ENCODE results near the gene DNAAF5.

- TF ChIP-seq, protein P1, sequence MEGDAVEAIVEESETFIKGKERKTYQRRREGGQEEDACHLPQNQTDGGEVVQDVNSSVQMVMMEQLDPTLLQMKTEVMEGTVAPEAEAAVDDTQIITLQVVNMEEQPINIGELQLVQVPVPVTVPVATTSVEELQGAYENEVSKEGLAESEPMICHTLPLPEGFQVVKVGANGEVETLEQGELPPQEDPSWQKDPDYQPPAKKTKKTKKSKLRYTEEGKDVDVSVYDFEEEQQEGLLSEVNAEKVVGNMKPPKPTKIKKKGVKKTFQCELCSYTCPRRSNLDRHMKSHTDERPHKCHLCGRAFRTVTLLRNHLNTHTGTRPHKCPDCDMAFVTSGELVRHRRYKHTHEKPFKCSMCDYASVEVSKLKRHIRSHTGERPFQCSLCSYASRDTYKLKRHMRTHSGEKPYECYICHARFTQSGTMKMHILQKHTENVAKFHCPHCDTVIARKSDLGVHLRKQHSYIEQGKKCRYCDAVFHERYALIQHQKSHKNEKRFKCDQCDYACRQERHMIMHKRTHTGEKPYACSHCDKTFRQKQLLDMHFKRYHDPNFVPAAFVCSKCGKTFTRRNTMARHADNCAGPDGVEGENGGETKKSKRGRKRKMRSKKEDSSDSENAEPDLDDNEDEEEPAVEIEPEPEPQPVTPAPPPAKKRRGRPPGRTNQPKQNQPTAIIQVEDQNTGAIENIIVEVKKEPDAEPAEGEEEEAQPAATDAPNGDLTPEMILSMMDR (IDR thresholded peaks at IDR 0.05): no peak
- no peak for TF ChIP-seq POLR2A (IDR thresholded peaks at IDR 0.05)
These were observed 18.4 kb downstream of the DNAAF5 start for GRCh38 chr7:744854-745430.

Data from body of pancreas (tissue), 4 donors.